ENCODE data around the gene ACVR2B. TPM values are rescaled to one million over a fixed set of nuclear protein-coding genes. Genes with fewer than 3 reads are reported as not detected.

The ACVR2B gene
- total and polyA plus RNA-seq, 10 of the 15 experiments (the other 5 are each of a cell fraction or from before 2014, with no cell fraction given), result 0.27 to 2.9 (median 1.0) TPM

- TF ChIP-seq EP300 (IDR thresholded peaks at IDR 0.05; ENCODE audit: borderline replicate concordance in 1 of 2, control insufficient read depth in 1 of 2, low read depth in 2 of 2, low read length in 2 of 2) (no peak), KAT2A (conservative IDR thresholded peaks at IDR 0.05; ENCODE audit: control insufficient read depth, low read depth, low read length) (no peak), HDAC6 (IDR thresholded peaks at IDR 0.05; ENCODE audit: unreplicated experiment) (no peak), RFX5 (IDR thresholded peaks at IDR 0.05; ENCODE audit: low read depth, low read length) (no peak), BACH1 (IDR thresholded peaks at IDR 0.05; ENCODE audit: borderline replicate concordance) (no peak), CREB1 (IDR thresholded peaks at IDR 0.05; ENCODE audit: low read depth) (peak; percentile 39; the same call in 1 of the 2 replicates), SREBF1 (IDR thresholded peaks at IDR 0.05; ENCODE audit: low read length) (no peak), SUZ12 (IDR thresholded peaks at IDR 0.05; ENCODE audit: unreplicated experiment) (no peak), SREBF2 (IDR thresholded peaks at IDR 0.05; ENCODE audit: low read length) (no peak), SRF (IDR thresholded peaks at IDR 0.05; ENCODE audit: low read depth in 2 of 2, low read length in 2 of 2) (no peak), CHD4 (IDR thresholded peaks at IDR 0.05) (no peak), PAX5 (IDR thresholded peaks at IDR 0.05; ENCODE audit: borderline replicate concordance, low read depth, low read length) (no peak), SIX5 (IDR thresholded peaks at IDR 0.05; ENCODE audit: low read depth, low read length, severe bottlenecking) (no peak), NBN (IDR thresholded peaks at IDR 0.05) (peak; percentile 62; the same call in 1 of the 2 replicates), ELK1 (IDR thresholded peaks at IDR 0.05; ENCODE audit: low read depth, low read length) (no peak), FOXK2 (IDR thresholded peaks at IDR 0.05) (no peak), BRCA1 (IDR thresholded peaks at IDR 0.05; ENCODE audit: low read depth, low read length) (no peak), ZNF384 (IDR thresholded peaks at IDR 0.05; ENCODE audit: borderline replicate concordance, low read depth, low read length) (no peak)
- TF ChIP-seq, protein P1, sequence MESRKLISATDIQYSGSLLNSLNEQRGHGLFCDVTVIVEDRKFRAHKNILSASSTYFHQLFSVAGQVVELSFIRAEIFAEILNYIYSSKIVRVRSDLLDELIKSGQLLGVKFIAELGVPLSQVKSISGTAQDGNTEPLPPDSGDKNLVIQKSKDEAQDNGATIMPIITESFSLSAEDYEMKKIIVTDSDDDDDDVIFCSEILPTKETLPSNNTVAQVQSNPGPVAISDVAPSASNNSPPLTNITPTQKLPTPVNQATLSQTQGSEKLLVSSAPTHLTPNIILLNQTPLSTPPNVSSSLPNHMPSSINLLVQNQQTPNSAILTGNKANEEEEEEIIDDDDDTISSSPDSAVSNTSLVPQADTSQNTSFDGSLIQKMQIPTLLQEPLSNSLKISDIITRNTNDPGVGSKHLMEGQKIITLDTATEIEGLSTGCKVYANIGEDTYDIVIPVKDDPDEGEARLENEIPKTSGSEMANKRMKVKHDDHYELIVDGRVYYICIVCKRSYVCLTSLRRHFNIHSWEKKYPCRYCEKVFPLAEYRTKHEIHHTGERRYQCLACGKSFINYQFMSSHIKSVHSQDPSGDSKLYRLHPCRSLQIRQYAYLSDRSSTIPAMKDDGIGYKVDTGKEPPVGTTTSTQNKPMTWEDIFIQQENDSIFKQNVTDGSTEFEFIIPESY (IDR thresholded peaks at IDR 0.05), result no peak
- TF ChIP-seq, protein P2, sequence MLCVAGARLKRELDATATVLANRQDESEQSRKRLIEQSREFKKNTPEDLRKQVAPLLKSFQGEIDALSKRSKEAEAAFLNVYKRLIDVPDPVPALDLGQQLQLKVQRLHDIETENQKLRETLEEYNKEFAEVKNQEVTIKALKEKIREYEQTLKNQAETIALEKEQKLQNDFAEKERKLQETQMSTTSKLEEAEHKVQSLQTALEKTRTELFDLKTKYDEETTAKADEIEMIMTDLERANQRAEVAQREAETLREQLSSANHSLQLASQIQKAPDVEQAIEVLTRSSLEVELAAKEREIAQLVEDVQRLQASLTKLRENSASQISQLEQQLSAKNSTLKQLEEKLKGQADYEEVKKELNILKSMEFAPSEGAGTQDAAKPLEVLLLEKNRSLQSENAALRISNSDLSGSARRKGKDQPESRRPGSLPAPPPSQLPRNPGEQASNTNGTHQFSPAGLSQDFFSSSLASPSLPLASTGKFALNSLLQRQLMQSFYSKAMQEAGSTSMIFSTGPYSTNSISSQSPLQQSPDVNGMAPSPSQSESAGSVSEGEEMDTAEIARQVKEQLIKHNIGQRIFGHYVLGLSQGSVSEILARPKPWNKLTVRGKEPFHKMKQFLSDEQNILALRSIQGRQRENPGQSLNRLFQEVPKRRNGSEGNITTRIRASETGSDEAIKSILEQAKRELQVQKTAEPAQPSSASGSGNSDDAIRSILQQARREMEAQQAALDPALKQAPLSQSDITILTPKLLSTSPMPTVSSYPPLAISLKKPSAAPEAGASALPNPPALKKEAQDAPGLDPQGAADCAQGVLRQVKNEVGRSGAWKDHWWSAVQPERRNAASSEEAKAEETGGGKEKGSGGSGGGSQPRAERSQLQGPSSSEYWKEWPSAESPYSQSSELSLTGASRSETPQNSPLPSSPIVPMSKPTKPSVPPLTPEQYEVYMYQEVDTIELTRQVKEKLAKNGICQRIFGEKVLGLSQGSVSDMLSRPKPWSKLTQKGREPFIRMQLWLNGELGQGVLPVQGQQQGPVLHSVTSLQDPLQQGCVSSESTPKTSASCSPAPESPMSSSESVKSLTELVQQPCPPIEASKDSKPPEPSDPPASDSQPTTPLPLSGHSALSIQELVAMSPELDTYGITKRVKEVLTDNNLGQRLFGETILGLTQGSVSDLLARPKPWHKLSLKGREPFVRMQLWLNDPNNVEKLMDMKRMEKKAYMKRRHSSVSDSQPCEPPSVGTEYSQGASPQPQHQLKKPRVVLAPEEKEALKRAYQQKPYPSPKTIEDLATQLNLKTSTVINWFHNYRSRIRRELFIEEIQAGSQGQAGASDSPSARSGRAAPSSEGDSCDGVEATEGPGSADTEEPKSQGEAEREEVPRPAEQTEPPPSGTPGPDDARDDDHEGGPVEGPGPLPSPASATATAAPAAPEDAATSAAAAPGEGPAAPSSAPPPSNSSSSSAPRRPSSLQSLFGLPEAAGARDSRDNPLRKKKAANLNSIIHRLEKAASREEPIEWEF (IDR thresholded peaks at IDR 0.05; ENCODE audit: insufficient replicate concordance, low read depth, low read length), result no peak
Observed at GRCh38 chr3:38496131-38496910, 42.6 kb downstream of the ACVR2B start, which contains the start of gene EXOG (continued).
